ENCODE results near the gene NOSIP.

NOSIP gene

DNA sequence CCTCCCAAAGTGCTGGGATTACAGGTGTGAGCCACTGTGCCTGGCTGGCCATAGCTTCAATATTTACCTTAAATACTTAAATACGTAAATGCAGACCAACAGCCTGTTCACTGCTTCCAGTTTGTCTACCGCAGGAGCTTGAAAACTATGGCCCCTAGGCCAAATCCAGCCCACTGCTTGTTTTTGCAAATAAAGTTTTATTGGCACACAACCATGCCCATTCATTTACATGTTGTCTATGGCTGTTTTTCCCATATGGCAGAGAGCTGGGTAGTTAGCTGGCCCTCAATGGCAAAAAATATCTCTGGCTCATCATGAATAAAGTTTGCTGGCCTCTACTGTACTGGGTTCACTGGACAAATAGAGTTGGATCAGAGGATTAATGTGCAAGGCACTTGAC is 22.4 kb upstream of the NOSIP start:
- Mint-ChIP-seq H3K4me1 (peaks cover 18% of the 10 kb centered on the region), H3K4me3 (no peak overlapping the region), H3K27ac (ENCODE audit: low read depth) (no peak overlapping the region), H3K9me3 (no peaks in the 10 kb centered on the region), H3K36me3 (ENCODE audit: insufficient read depth) (peaks cover 49% of the 10 kb centered on the region), H3K27me3 (no peaks in the 10 kb centered on the region)
- ATAC-seq (replicated peaks; ENCODE audit: extremely low read depth, poor library complexity, severe bottlenecking) (no peak), DNase-seq (ENCODE audit: low spot score in 2 of 2) (no peak)

GRCh38 chr19:49601482-49602038 is 21.2 kb upstream of the NOSIP start:
- H3K9me3 Mint-ChIP-seq, result no peaks in the 10 kb centered on the region
- peaks cover 14% of the 10 kb centered on the region for H3K4me1 Mint-ChIP-seq
- peaks cover 42% of the 10 kb centered on the region for H3K36me3 Mint-ChIP-seq (ENCODE audit: insufficient read depth)
- DNase-seq (ENCODE audit: low spot score in 2 of 2), result no peak
- no peaks in the 10 kb centered on the region for H3K27me3 Mint-ChIP-seq
- H3K4me3 Mint-ChIP-seq, result no peak overlapping the region
- no peak overlapping the region for H3K27ac Mint-ChIP-seq (ENCODE audit: low read depth)
- no peak for ATAC-seq (replicated peaks; ENCODE audit: extremely low read depth, poor library complexity, severe bottlenecking)

DNA sequence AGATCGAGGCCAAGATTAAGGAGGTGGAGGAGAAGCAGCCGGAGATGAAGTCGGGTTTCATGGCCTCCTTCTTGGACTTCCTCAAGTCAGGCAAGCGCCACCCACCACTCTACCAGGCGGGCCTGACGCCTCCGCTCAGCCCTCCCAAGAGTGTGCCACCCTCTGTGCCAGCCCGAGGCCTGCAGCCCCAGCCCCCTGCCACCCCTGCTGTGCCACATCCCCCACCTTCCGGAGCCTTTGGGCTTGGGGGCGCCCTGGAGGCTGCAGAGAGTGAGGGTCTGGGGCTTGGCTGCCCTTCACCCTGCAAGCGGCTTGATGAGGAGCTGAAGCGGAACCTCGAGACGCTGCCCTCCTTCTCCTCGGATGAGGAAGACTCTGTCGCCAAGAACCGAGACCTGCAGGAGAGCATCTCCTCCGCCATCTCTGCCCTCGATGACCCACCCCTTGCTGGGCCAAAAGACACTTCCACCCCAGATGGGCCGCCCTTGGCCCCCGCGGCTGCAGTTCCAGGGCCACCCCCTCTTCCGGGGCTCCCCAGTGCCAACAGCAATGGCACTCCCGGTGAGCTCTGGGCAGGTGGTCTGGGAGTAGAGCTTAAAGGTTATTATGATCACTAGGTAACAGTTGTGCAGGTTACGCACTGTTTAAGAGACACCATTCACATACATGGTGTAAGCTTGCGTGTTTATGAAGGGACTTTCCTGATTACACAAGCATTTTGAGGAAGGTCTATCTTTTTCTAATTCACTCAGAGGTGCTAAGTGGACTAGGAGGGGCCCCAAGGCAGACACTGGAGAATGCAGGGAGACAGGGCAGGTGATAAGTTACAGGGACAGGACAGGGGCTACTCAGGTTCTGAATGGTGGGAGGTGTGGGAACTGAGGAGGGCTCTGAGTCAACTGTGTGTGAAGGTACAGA is 19.3 kb upstream of the NOSIP start:
- ATAC-seq (replicated peaks; ENCODE audit: extremely low read depth, poor library complexity, severe bottlenecking), result no peak
- H3K27ac Mint-ChIP-seq (ENCODE audit: low read depth), result no peak overlapping the region

DNA sequence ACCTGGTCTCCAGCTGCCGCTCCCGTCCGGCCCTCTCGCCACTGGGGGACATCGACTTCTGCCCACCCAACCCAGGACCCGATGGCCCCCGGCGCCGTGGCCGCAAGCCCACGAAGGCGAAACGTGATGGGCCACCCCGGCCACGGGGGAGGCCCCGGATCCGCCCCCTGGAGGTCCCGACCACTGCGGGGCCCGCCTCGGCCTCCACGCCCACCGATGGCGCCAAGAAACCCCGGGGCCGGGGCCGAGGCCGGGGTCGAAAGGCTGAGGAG is 17.3 kb upstream of the NOSIP start:
- Mint-ChIP-seq H3K9me3 (no peaks in the 10 kb centered on the region), H3K27ac (ENCODE audit: low read depth) (no peak overlapping the region), H3K4me1 (peaks cover 35% of the 10 kb centered on the region), H3K27me3 (no peaks in the 10 kb centered on the region), H3K36me3 (ENCODE audit: insufficient read depth) (peaks cover 40% of the 10 kb centered on the region), H3K4me3 (no peak overlapping the region)
- no peak for ATAC-seq (replicated peaks; ENCODE audit: extremely low read depth, poor library complexity, severe bottlenecking)
- DNase-seq (ENCODE audit: low spot score in 2 of 2), result no peak

More for the DNA sequence above, 19.3 kb upstream of the NOSIP start:
- Mint-ChIP-seq H3K27me3 (no peaks in the 10 kb centered on the region), H3K4me3 (no peak overlapping the region), H3K4me1 (peaks cover 15% of the 10 kb centered on the region), H3K9me3 (no peaks in the 10 kb centered on the region), H3K36me3 (ENCODE audit: insufficient read depth) (peaks cover 34% of the 10 kb centered on the region)
- DNase-seq (ENCODE audit: low spot score in 2 of 2), result no peak

GRCh38 chr19:49596954-49597702 is 16.8 kb upstream of the NOSIP start:
- DNase-seq (ENCODE audit: low spot score in 2 of 2) (no peak), ATAC-seq (replicated peaks; ENCODE audit: extremely low read depth, poor library complexity, severe bottlenecking) (no peak)
- Mint-ChIP-seq H3K9me3 (no peaks in the 10 kb centered on the region), H3K27ac (ENCODE audit: low read depth) (no peak overlapping the region), H3K36me3 (ENCODE audit: insufficient read depth) (peaks cover 42% of the 10 kb centered on the region), H3K4me3 (no peak overlapping the region), H3K4me1 (peaks cover 40% of the 10 kb centered on the region), H3K27me3 (no peaks in the 10 kb centered on the region)

DNA sequence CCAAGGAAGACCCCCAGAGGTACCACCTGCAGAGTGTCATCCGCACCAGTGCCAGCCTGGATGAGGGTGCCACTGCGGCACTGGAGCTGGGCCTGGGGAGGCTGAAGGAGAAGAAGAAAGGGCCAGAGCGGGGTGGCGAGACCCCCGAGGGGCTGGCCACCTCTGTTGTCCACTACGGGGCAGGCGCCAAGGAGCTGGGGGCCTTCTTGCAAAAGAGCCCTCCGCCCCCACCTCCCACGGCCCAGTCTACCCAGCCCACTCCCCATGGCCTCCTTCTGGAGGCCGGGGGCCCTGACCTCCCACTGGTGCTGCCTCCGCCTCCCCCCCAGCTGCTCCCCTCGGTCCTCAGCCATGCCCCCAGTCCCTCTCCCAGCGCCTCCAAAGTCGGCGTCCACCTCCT is 16.1 kb upstream of the NOSIP start:
- no peak for DNase-seq (ENCODE audit: low spot score in 2 of 2)
- ATAC-seq (replicated peaks; ENCODE audit: extremely low read depth, poor library complexity, severe bottlenecking), result no peak
- H3K4me1 Mint-ChIP-seq, result peaks cover 42% of the 10 kb centered on the region
- no peaks in the 10 kb centered on the region for H3K9me3 Mint-ChIP-seq
- no peak overlapping the region for H3K27ac Mint-ChIP-seq (ENCODE audit: low read depth)
- H3K4me3 Mint-ChIP-seq, result no peak overlapping the region
- H3K27me3 Mint-ChIP-seq, result no peaks in the 10 kb centered on the region
- H3K36me3 Mint-ChIP-seq (ENCODE audit: insufficient read depth), result peaks cover 42% of the 10 kb centered on the region

- peaks cover 39% of the 10 kb centered on the region for H3K4me1 Mint-ChIP-seq
- peaks cover 39% of the 10 kb centered on the region for H3K36me3 Mint-ChIP-seq (ENCODE audit: insufficient read depth)
- H3K4me3 Mint-ChIP-seq, result no peak overlapping the region
- ATAC-seq (replicated peaks; ENCODE audit: extremely low read depth, poor library complexity, severe bottlenecking), result no peak
- DNase-seq (ENCODE audit: low spot score in 2 of 2), result no peak
- H3K9me3 Mint-ChIP-seq, result no peaks in the 10 kb centered on the region
- H3K27ac Mint-ChIP-seq (ENCODE audit: low read depth), result no peak overlapping the region
- H3K27me3 Mint-ChIP-seq, result no peaks in the 10 kb centered on the region
These were observed 15.6 kb upstream of the NOSIP start for GRCh38 chr19:49595819-49596404.

DNA sequence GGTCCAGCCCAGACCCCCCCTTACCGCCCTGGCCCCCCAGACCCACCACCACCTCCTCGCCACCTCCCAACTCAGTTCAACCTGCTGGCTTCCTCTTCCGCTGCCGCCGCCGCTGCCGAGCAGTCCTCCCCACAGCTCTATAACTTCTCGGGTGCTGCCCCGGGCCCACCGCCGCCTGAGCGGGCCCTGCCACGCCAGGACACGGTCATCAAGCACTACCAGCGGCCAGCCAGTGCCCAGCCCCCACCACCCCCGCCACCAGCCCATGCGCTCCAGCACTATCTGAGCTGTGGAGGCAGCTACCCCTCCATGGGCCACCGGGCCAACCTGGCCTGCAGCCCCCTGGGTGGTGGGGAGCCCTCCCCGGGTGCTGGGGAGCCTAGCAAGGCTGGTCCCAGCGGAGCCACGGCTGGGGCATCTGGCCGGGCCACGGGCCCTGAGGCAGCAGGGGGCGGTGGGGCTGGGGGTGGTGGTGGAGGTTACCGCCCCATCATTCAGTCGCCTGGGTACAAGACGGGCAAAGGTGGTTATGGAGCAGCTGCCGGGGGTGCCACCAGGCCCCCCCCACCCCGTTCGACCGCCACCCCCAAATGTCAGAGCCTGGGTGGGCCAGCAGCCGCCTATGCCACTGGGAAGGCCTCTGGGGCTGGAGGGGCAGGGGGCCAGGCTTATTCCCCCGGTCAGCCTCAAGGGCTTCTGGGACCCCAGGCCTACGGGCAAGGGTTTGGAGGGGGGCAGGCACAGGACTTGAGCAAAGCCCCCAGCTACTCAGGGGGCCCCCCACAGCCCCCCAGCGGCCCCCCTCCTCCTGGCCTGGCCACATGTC is 14.8 kb upstream of the NOSIP start:
- no peak overlapping the region for H3K4me3 Mint-ChIP-seq
- DNase-seq (ENCODE audit: low spot score in 2 of 2), result no peak
- H3K9me3 Mint-ChIP-seq, result no peaks in the 10 kb centered on the region
- peaks cover 42% of the 10 kb centered on the region for H3K36me3 Mint-ChIP-seq (ENCODE audit: insufficient read depth)
- H3K4me1 Mint-ChIP-seq, result peaks cover 35% of the 10 kb centered on the region
- H3K27ac Mint-ChIP-seq (ENCODE audit: low read depth), result no peak overlapping the region
- no peak for ATAC-seq (replicated peaks; ENCODE audit: extremely low read depth, poor library complexity, severe bottlenecking)
- no peaks in the 10 kb centered on the region for H3K27me3 Mint-ChIP-seq

DNA sequence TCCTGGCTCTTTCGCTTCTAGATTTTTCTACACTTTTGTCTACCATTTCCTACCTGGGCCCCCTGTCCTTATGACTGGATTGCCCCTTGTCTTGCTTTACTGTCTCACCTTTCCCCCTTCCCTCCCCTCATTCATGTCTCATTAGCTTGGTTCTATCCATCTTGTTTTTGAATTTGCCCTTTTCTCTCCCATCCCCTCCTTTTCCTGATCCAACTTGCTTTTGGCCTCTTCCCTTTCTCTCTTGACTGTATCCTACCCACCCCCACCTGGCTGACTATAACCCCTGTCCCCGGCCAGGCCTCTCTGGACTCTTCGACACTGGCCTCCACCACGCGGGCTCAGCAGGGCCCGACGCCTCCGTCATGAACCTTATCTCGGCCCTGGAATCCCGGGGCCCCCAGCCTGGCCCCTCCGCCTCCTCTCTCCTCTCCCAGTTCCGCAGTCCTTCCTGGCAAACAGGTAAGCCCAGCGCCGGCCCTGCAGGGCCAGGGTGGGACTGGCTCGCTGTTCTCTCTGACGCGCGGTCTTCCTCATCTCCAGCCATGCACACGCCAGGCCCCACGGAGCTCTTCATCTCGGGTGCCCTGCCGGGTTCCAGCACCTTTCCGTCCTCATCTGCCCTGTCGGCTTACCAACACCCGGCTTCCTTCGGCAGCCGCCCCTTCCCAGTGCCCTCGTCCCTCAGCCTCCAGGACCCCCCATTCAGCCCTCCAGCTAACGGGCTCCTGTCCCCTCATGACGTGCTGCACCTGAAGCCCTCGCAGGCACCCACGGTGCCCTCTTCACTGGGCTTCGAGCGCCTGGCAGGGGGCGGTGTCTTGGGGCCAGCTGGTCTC is 14.0 kb upstream of the NOSIP start:
- H3K36me3 Mint-ChIP-seq (ENCODE audit: insufficient read depth), result peaks cover 39% of the 10 kb centered on the region
- peak overlapping the region; percentile 79 for H3K27ac Mint-ChIP-seq (ENCODE audit: low read depth)

DNA sequence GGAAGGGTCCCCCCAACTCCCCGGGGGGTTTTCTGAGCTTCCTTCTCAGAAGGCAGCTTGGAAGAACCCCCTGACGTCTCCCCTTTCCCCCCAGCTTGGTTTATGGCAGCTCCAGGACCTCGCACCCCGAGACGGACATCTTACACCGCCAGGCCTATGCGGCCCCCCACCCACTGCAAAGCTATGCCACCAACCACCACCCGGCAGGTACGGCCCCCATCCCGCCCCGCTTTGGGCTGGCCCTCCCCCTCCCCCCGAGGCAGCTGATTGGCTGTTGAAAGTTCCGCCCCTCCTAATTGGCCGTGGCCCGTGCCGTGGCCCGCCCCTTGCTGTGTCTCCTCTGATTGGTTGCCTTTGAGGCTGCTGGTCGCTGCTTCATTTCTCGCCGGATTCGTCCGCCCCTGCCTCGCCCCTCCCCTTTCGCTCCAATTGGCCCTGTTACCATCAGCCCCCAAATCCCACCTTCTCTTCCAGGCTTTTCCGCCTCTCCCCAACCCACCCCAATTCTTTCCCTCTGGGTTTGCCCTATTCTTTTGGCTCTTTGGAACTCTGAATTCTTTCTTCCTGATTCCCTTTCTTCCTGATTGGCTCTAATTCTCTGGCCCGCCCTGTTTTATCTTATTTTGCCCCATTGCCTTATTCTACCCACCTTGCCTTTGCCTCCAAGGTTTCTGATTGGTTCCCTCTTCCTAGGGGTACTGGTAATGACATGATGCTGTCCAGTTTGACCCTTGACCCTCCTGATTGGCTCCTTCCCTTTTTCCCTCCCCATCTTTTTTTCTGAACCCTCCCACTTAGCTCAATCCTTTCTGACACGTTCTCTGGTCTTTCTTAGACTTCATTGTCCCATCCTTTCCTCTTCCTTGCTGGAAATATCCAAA is 13.1 kb upstream of the NOSIP start:
- peak; percentile 75 to 81 for DNase-seq (ENCODE audit: low spot score in 2 of 2)
- no peaks in the 10 kb centered on the region for H3K27me3 Mint-ChIP-seq
- peak; percentile 33 for ATAC-seq (replicated peaks; ENCODE audit: extremely low read depth, poor library complexity, severe bottlenecking)
- peak overlapping the region; percentile 88 for H3K4me3 Mint-ChIP-seq
- no peaks in the 10 kb centered on the region for H3K9me3 Mint-ChIP-seq
- peaks cover 44% of the 10 kb centered on the region for H3K4me1 Mint-ChIP-seq
- H3K27ac Mint-ChIP-seq (ENCODE audit: low read depth), result peak overlapping the region; percentile 79
- H3K36me3 Mint-ChIP-seq (ENCODE audit: insufficient read depth), result peaks cover 39% of the 10 kb centered on the region

More for the DNA sequence above, 14.0 kb upstream of the NOSIP start:
- DNase-seq (ENCODE audit: low spot score in 2 of 2) (no peak), ATAC-seq (replicated peaks; ENCODE audit: extremely low read depth, poor library complexity, severe bottlenecking) (no peak)
- Mint-ChIP-seq H3K27me3 (no peaks in the 10 kb centered on the region), H3K9me3 (no peaks in the 10 kb centered on the region), H3K4me1 (peaks cover 38% of the 10 kb centered on the region), H3K4me3 (peak overlapping the region; percentile 88)
